ENCODE results near the gene LGALS3BP.

The LGALS3BP gene

GRCh38 chr17:79011451-79012147 lies 31.9 kb upstream of the LGALS3BP start:
- Histone ChIP-seq H3K4me3 (no peak overlapping the region), H3K27ac (no peak overlapping the region)
- no peak for DNase-seq (ENCODE audit: low spot score)
- TF ChIP-seq CTCF (IDR thresholded peaks at IDR 0.05): no peak

GRCh38 chr17:79010304-79010646 lies 30.6 kb upstream of the LGALS3BP start:
- no peak for TF ChIP-seq CTCF (IDR thresholded peaks at IDR 0.05)
- DNase-seq (ENCODE audit: low spot score): peak; percentile 70
- Histone ChIP-seq H3K4me3 (peak overlapping the region; percentile 99), H3K27ac (peak overlapping the region; percentile 92 to 96)

- Histone ChIP-seq H3K27ac (peak within 1 kb of the TSS; percentile 92 to 96), H3K4me3 (peak within 1 kb of the TSS; percentile 99)
- TF ChIP-seq CTCF (IDR thresholded peaks at IDR 0.05): no peak
- DNase-seq (ENCODE audit: low spot score): peak; percentile 82
These were observed 29.9 kb upstream of the LGALS3BP start, which contains the start of gene CANT1 for GRCh38 chr17:79009397-79010303. Gene CANT1 (minus strand): TSS chr17:79009764. CDS start chr17:78997622, 12,142 bp downstream.

- Histone ChIP-seq H3K27ac (peak overlapping the region; percentile 92 to 96), H3K4me3 (peak overlapping the region; percentile 99)
- no peak for TF ChIP-seq CTCF (IDR thresholded peaks at IDR 0.05)
- peak; percentile 60 for DNase-seq (ENCODE audit: low spot score)
These were observed 29.1 kb upstream of the LGALS3BP start for GRCh38 chr17:79008666-79009387.

GRCh38 chr17:79007504-79008381 lies 28.0 kb upstream of the LGALS3BP start:
- no peak for TF ChIP-seq CTCF (IDR thresholded peaks at IDR 0.05)
- Histone ChIP-seq H3K27ac (no peak overlapping the region), H3K4me3 (peak overlapping the region; percentile 99)
- no peak for DNase-seq (ENCODE audit: low spot score)

- TF ChIP-seq CTCF (IDR thresholded peaks at IDR 0.05): no peak
- H3K27ac ChIP-seq: no peak overlapping the region
- DNase-seq (ENCODE audit: low spot score): no peak
- no peak overlapping the region for H3K4me3 ChIP-seq
These were observed 27.2 kb upstream of the LGALS3BP start for GRCh38 chr17:79006794-79007503.
